GM12892 (cell line): ENCODE results near the gene SEL1L3.
"Not testable (repeated sequence)": the region's sequence is repeated elsewhere in the genome, so short reads cannot be mapped to it uniquely, and the experiment has no call there.

Experiments
- DNase-seq: peaks from one replicate; pipeline ENCODE4 v3.0.0; 2011; ENCODE audit not compliant: insufficient read length
- FAIRE-seq: peaks from 2 replicates; lab custom pipeline; 2011; peaks lifted over from hg19 to GRCh38; lab: Jason Lieb, UNC
- POLR2A ChIP-seq: IDR thresholded peaks from 2 replicates; pipeline ENCODE4 v1.6.1; 2011; ENCODE audit warnings: low read depth, low read length, control low read depth
- POLR2AphosphoS5 ChIP-seq: IDR thresholded peaks from 2 replicates; pipeline ENCODE4 v1.6.1; 2011; ENCODE audit warnings: low read depth, low read length, control low read depth
- TAF1 ChIP-seq: IDR thresholded peaks from 2 replicates; pipeline ENCODE4 v1.6.1; 2011; ENCODE audit warnings: low read depth, mild to moderate bottlenecking, control low read depth, low read length, borderline replicate concordance

The SEL1L3 gene

GRCh38 chr4:25878676-25879075, 15.9 kb upstream of the SEL1L3 start:
- DNase-seq (no peak), FAIRE-seq (peak; percentile 89)
- TF ChIP-seq POLR2AphosphoS5: no peak
- no peak for TF ChIP-seq TAF1
- no peak for TF ChIP-seq POLR2A

GRCh38 chr4:25875281-25875745, 12.5 kb upstream of the SEL1L3 start:
- DNase-seq: no peak
- peak; percentile 91 for FAIRE-seq
- TF ChIP-seq TAF1 (no peak), POLR2AphosphoS5 (no peak), POLR2A (no peak)

- FAIRE-seq: peak; percentile 70
- TF ChIP-seq POLR2A (no peak), POLR2AphosphoS5 (no peak), TAF1 (no peak)
- no peak for DNase-seq
Observed at GRCh38 chr4:25874655-25875054, 11.9 kb upstream of the SEL1L3 start.

GRCh38 chr4:25873632-25874129, 10.9 kb upstream of the SEL1L3 start:
- FAIRE-seq (no peak), DNase-seq (no peak)
- TF ChIP-seq TAF1: no peak
- no peak for TF ChIP-seq POLR2A
- TF ChIP-seq POLR2AphosphoS5: no peak

GRCh38 chr4:25872851-25873631, 10.3 kb upstream of the SEL1L3 start:
- FAIRE-seq (peak; percentile 92), DNase-seq (no peak)
- TF ChIP-seq TAF1 (no peak), POLR2A (no peak), POLR2AphosphoS5 (no peak)

GRCh38 chr4:25870081-25870480, 7.3 kb upstream of the SEL1L3 start:
- DNase-seq (no peak), FAIRE-seq (peak; percentile 94)
- TF ChIP-seq POLR2AphosphoS5: no peak
- TF ChIP-seq TAF1: no peak
- TF ChIP-seq POLR2A: no peak

GRCh38 chr4:25867781-25868294, 5.0 kb upstream of the SEL1L3 start:
- TF ChIP-seq POLR2AphosphoS5 (no peak), POLR2A (no peak), TAF1 (no peak)
- no peak for FAIRE-seq
- no peak for DNase-seq

GRCh38 chr4:25866401-25866800, 3.6 kb upstream of the SEL1L3 start:
- peak; percentile 42 for FAIRE-seq
- DNase-seq: not testable (repeated sequence)

GRCh38 chr4:25865586-25865985, 2.8 kb upstream of the SEL1L3 start:
- TF ChIP-seq POLR2AphosphoS5 (no peak), TAF1 (no peak), POLR2A (no peak)
- FAIRE-seq: peak; percentile 14
- no peak for DNase-seq

GRCh38 chr4:25863831-25864418, 1.1 kb upstream of the SEL1L3 start:
- DNase-seq: no peak
- peak; percentile 17 for FAIRE-seq
- TF ChIP-seq TAF1 (no peak), POLR2A (no peak), POLR2AphosphoS5 (no peak)

- DNase-seq (no peak), FAIRE-seq (no peak)
- no peak for TF ChIP-seq POLR2A
- no peak for TF ChIP-seq POLR2AphosphoS5
- TF ChIP-seq TAF1: no peak
Observed at GRCh38 chr4:25863347-25863784, 578 bp upstream of the SEL1L3 start.

- no peak for DNase-seq
- no peak for TF ChIP-seq POLR2AphosphoS5
- TF ChIP-seq POLR2A: 0 out of 2 replicates have a peak, but pooled peaks have one; percentile 17
- TF ChIP-seq TAF1: no peak
- FAIRE-seq: peak; percentile 57
Observed at GRCh38 chr4:25861951-25862410, 807 bp downstream of the SEL1L3 start.
